IMR-90 (cell line): ENCODE data around the gene DISC1. TPM values are rescaled to one million over a fixed set of nuclear protein-coding genes. Genes with fewer than 3 reads are reported as not detected.

ENCODE experiments used
- ATAC-seq: fragments of 200-7000 bp; cut with Tn5 transposase; 2 replicates; pipeline ENCODE4 v1.9.1; 2020; ENCODE audit warnings: low read depth, mild to moderate bottlenecking, moderate library complexity
- BruUV-seq: library from RNA; stranded (reverse); fragments of 400-500 nt; replicated peaks from 2 replicates; lab custom pipeline; 2021; lab: Mats Ljungman, UMichigan
- CTCF ChIA-PET: fragments of 300-600 bp; formaldehyde crosslinking; extraction: SDS; loops from one replicate; lab custom pipeline; 2021; ENCODE audit warnings: antibody characterized with exemption; lab: Yijun Ruan, JAX
- POLR2A ChIA-PET: fragments of 300-600 bp; sonication (Branson Sonifier 250); formaldehyde crosslinking; loops from one replicate; lab custom pipeline; 2022; ENCODE audit warnings: antibody characterized with exemption; ENCODE audit not compliant: unreplicated experiment; lab: Charles Lee
- DNase-seq: peaks from one replicate; pipeline ENCODE4 v3.0.0; 2013
- H2AFZ ChIP-seq: replicated peaks from 2 replicates; pipeline ENCODE3; 2013; ENCODE audit warnings: low read length, mild to moderate bottlenecking; ENCODE audit not compliant: poor library complexity
- H2AK5ac ChIP-seq: 2 replicates; pipeline ENCODE4 v1.6.1; 2013; ENCODE audit warnings: low read depth, low read length, inconsistent platforms
- H2AK9ac ChIP-seq: replicated peaks from 2 replicates; pipeline ENCODE3; 2013; ENCODE audit warnings: mild to moderate bottlenecking, low read depth, low read length, moderate library complexity; ENCODE audit not compliant: poor library complexity
- H2BK120ac ChIP-seq: 2 replicates; pipeline ENCODE4 v1.6.1; 2013; ENCODE audit warnings: low read depth, low read length, inconsistent platforms
- H2BK15ac ChIP-seq: 3 replicates; pipeline ENCODE4 v1.6.1; 2013; ENCODE audit warnings: low read depth, low read length, inconsistent platforms
- H2BK20ac ChIP-seq: 2 replicates; pipeline ENCODE4 v1.6.1; 2013; ENCODE audit warnings: low read depth, mild to moderate bottlenecking, inconsistent platforms, low read length, moderate library complexity
- H2BK5ac ChIP-seq: 2 replicates; pipeline ENCODE4 v1.6.1; 2013; ENCODE audit warnings: mild to moderate bottlenecking, low read depth, low read length, inconsistent platforms; ENCODE audit not compliant: poor library complexity, severe bottlenecking
- H3K14ac ChIP-seq: replicated peaks from 2 replicates; pipeline ENCODE4 v1.6.1; 2013; ENCODE audit warnings: low read depth, low read length, inconsistent platforms
- H3K18ac ChIP-seq: 2 replicates; pipeline ENCODE4 v1.6.1; 2013; ENCODE audit warnings: low read depth, low read length, control low read depth
- H3K23ac ChIP-seq: 2 replicates; pipeline ENCODE4 v1.6.1; 2013; ENCODE audit warnings: low read depth, low read length, inconsistent platforms
- H3K27ac ChIP-seq: 2 replicates; pipeline ENCODE4 v1.5.1; 2013; ENCODE audit warnings: mild to moderate bottlenecking, control low read depth, low read length; ENCODE audit not compliant: insufficient read depth
- H3K27me3 ChIP-seq: 2 replicates; pipeline ENCODE4 v1.6.1; 2013; ENCODE audit warnings: low read length; ENCODE audit not compliant: control insufficient read depth, insufficient read depth
- H3K36me3 ChIP-seq: 2 replicates; pipeline ENCODE4 v1.6.1; 2013; ENCODE audit warnings: low read length, mixed read lengths; ENCODE audit not compliant: control insufficient read depth, insufficient read depth
- H3K4ac ChIP-seq: 2 replicates; pipeline ENCODE4 v1.6.1; 2013; ENCODE audit warnings: low read depth, low read length, inconsistent platforms
- H3K4me1 ChIP-seq: 2 replicates; pipeline ENCODE4 v1.6.1; 2013; ENCODE audit warnings: low read length, mixed read lengths; ENCODE audit not compliant: control insufficient read depth, insufficient read depth
- H3K4me2 ChIP-seq: 2 replicates; pipeline ENCODE4 v1.6.1; 2013; ENCODE audit warnings: low read depth, mild to moderate bottlenecking, control low read depth, low read length, moderate library complexity
- H3K4me3 ChIP-seq: 2 replicates; pipeline ENCODE4 v1.5.1; 2013; ENCODE audit warnings: low read depth, mild to moderate bottlenecking, control low read depth, low read length, moderate library complexity; ENCODE audit not compliant: insufficient read depth
- H3K56ac ChIP-seq: 2 replicates; pipeline ENCODE4 v1.6.1; 2013; ENCODE audit warnings: low read length, inconsistent platforms; ENCODE audit not compliant: insufficient read depth; ENCODE audit errors: extremely low read depth
- H3K79me1 ChIP-seq, 2 experiments: 2 replicates each; pipeline ENCODE4 v1.6.1; 2013; ENCODE audit warnings: low read length in 2 of 2, inconsistent platforms in 1 of 2, low read depth in 1 of 2
- H3K9ac ChIP-seq: 2 replicates; pipeline ENCODE4 v1.6.1; 2013; ENCODE audit warnings: low read depth, low read length, control low read depth
- H3K9me1 ChIP-seq: 2 replicates; pipeline ENCODE4 v1.6.1; 2013; ENCODE audit warnings: low read length, inconsistent platforms; ENCODE audit not compliant: insufficient read depth
- H3K9me3 ChIP-seq: 2 replicates; pipeline ENCODE4 v1.6.1; 2013; ENCODE audit warnings: low read length; ENCODE audit not compliant: control insufficient read depth, insufficient read depth
- H4K20me1 ChIP-seq: 2 replicates; pipeline ENCODE4 v1.6.1; 2013; ENCODE audit warnings: low read length, inconsistent platforms; ENCODE audit not compliant: insufficient read depth
- H4K5ac ChIP-seq: 2 replicates; pipeline ENCODE4 v1.6.1; 2013; ENCODE audit warnings: mild to moderate bottlenecking, low read depth, low read length, control low read depth
- H4K8ac ChIP-seq, 2 experiments: 2 replicates each; pipeline ENCODE4 v1.6.1; 2013; ENCODE audit warnings: low read depth in 2 of 2, low read length in 2 of 2, control low read depth in 1 of 2, inconsistent platforms in 1 of 2
- H4K91ac ChIP-seq: 2 replicates; pipeline ENCODE4 v1.6.1; 2013; ENCODE audit warnings: low read depth, low read length, inconsistent platforms; ENCODE audit not compliant: insufficient read depth
- BHLHE40 ChIP-seq: fragments of 150-350 bp; IDR thresholded peaks from 2 replicates; pipeline ENCODE4 v1.6.1; 2016; ENCODE audit warnings: mild to moderate bottlenecking, low read depth, low read length
- CEBPB ChIP-seq: IDR thresholded peaks from 2 replicates; pipeline ENCODE4 v1.6.1; 2012; ENCODE audit warnings: low read depth, low read length, improper control_type of control experiment
- CHD1 ChIP-seq: IDR thresholded peaks from 2 replicates; pipeline ENCODE4 v1.6.1; 2012; ENCODE audit warnings: low read depth, low read length, improper control_type of control experiment
- FOS ChIP-seq: fragments of 150-350 bp; IDR thresholded peaks from 2 replicates; pipeline ENCODE4 v1.6.1; 2016; ENCODE audit warnings: low read depth, low read length
- MAFK ChIP-seq: IDR thresholded peaks from 2 replicates; pipeline ENCODE4 v1.6.1; 2012; ENCODE audit warnings: low read depth, low read length, improper control_type of control experiment
- MAZ ChIP-seq: IDR thresholded peaks from 2 replicates; pipeline ENCODE4 v1.6.1; 2012; ENCODE audit warnings: low read depth, mild to moderate bottlenecking, low read length, improper control_type of control experiment, moderate library complexity, borderline replicate concordance
- MXI1 ChIP-seq: IDR thresholded peaks from 2 replicates; pipeline ENCODE4 v1.6.1; 2012; ENCODE audit warnings: low read depth, mild to moderate bottlenecking, low read length, moderate library complexity, borderline replicate concordance
- RCOR1 ChIP-seq: IDR thresholded peaks from 2 replicates; pipeline ENCODE4 v1.6.1; 2012; ENCODE audit warnings: mild to moderate bottlenecking, low read length, improper control_type of control experiment; ENCODE audit not compliant: insufficient replicate concordance
- RFX5 ChIP-seq: IDR thresholded peaks from 2 replicates; pipeline ENCODE4 v1.8.0; 2012; ENCODE audit warnings: low read depth, mild to moderate bottlenecking, low read length, moderate library complexity
- WGBS, 2 experiments: methylation state at CpG; one replicate each; pipeline versions ENCODE4 v1.1.5 to v1.1.7; 2013; ENCODE audit warnings: missing lambda C conversion rate in 2 of 2; ENCODE audit not compliant: insufficient read length in 1 of 2; ENCODE audit errors: extremely low coverage in 2 of 2; 5-methylcytosine and 5-hydroxymethylcytosine counted together
- dilution Hi-C: fragments of 300-500 bp; cut with HindIII; formaldehyde crosslinking; loops from one replicate; pipeline ENCODE4 v1.14.3; 2018; ENCODE audit warnings: low sequenced_read_pairs; ENCODE audit not compliant: unreplicated experiment
- in situ Hi-C: fragments of 300-500 bp; cut with MboI; formaldehyde crosslinking; loops from 3 replicates; pipeline ENCODE4 v1.14.3; 2019; ENCODE audit warnings: low sequenced_read_pairs, inconsistent platforms, mixed read lengths
- intact Hi-C: fragments of 100-400 bp; cut with micrococcal nuclease; formaldehyde crosslinking; loops from 2 replicates; pipeline ENCODE4 v1.10.0; 2022
- polyA plus RNA-seq, 3 experiments: library from polyadenylated mRNA; depleted of rRNA; stranded (reverse); fragments of >200 nt; gene quantifications; 2 replicates each; pipeline ENCODE4 v1.2.3, GENCODE V29; 2012; ENCODE audit warnings: low replicate concordance in 1 of 3
- total RNA-seq: library from RNA; depleted of rRNA; stranded (reverse); fragments of >200 nt; gene quantifications from 2 replicates; pipeline ENCODE4 v1.2.3, GENCODE V29; 2012

Gene DISC1
- total and polyA plus RNA-seq, 2 of the 4 experiments (the other 2 are of a cell fraction): 2.2 to 7.0 TPM

GRCh38 chr1:231594749-231595148, 31.8 kb upstream of the DISC1 start:
- H3K4ac ChIP-seq: no peak overlapping the region
- no TSS peak for BruUV-seq

More at GRCh38 chr1:231594749-231595148, 31.8 kb upstream of the DISC1 start:
- dilution Hi-C loops: no loop called here
- Histone ChIP-seq H3K4me3 (no peak overlapping the region), H3K9ac (no peak overlapping the region), H3K9me1 (no peaks in the 10 kb centered on the region), H2BK15ac (no peak overlapping the region), H3K56ac (no peak overlapping the region), H2BK120ac (no peak overlapping the region), H3K9me3 (no peaks in the 10 kb centered on the region), H4K5ac (no peak overlapping the region), H3K23ac (no peak overlapping the region), H4K20me1 (no peaks in the 10 kb centered on the region), H2BK20ac (no peak overlapping the region), H3K27ac (no peak overlapping the region), H3K14ac (no peak overlapping the region), H3K27me3 (no peaks in the 10 kb centered on the region), H3K79me1 (no peaks in the 10 kb centered on the region), H3K36me3 (no peaks in the 10 kb centered on the region), H2BK5ac (no peak overlapping the region), H2AFZ (no peak overlapping the region), H3K4me2 (no peak overlapping the region), H3K4me1 (peaks cover 3% of the 10 kb centered on the region; the same call in 1 of the 2 replicates), H3K18ac (no peak overlapping the region), H2AK5ac (no peak overlapping the region), H4K91ac (no peak overlapping the region), H4K8ac (no peak overlapping the region), H2AK9ac (no peak overlapping the region)
- TF ChIP-seq RFX5: no peak
- no peak for TF ChIP-seq MAFK
- no peak for TF ChIP-seq CEBPB
- no peak for TF ChIP-seq BHLHE40
- TF ChIP-seq MAZ: no peak
- no peak for TF ChIP-seq MXI1
- no peak for TF ChIP-seq CHD1
- TF ChIP-seq FOS: no peak
- TF ChIP-seq RCOR1: no peak
- DNase-seq: no peak
- no peak for ATAC-seq
- no CpG with 5 or more reads among the region's 4 CpGs for WGBS, 2 experiments
- ChIA-PET POLR2A (no interaction called here), CTCF (interaction anchor here (0.8 kb wide), 1 partner anchor 49 kb away, joined by 4 read pairs; no protein-coding TSS in a partner anchor)
- intact Hi-C loops: no loop called here
- in situ Hi-C loops: no loop called here
